ENCODE measurements around the gene PADI3. TPM values are rescaled to one million over a fixed set of nuclear protein-coding genes. Genes with fewer than 3 reads are reported as not detected.
"Not testable (repeated sequence)": the region's sequence is repeated elsewhere in the genome, so short reads cannot be mapped to it uniquely, and the experiment has no call there.

The PADI3 gene
- total and polyA plus RNA-seq, 4 experiments from 2014 or later, result not detected

DNA sequence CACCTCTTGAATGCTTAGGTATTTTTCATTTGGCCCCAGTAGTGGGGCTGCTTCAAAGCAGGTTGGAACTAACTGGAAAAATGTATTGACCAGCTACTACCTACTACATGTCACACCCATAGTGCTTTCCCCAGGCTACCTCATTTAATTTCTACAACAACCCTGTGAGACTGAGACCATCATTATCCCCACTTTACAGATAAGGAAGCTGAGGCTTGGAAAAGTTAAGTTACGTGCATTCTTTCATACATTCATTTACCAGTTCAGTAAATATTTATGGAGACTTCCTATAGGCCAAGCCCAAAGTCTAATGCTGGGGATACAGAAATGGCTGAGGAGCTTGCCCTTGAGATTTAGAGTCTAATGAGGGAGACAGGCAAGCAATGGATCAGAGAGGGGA lies 14.5 kb upstream of the PADI3 start:
- intact Hi-C loops (cut with micrococcal nuclease), result no loop called here
- ChIA-PET POLR2A (ENCODE audit: partially characterized antibody) (no interaction called here), CTCF (ENCODE audit: partially characterized antibody) (interaction anchor here (2.5 to 11.1 kb wide), 2 partner anchors 105 to 110 kb away, joined by 6 to 144 read pairs; no protein-coding TSS in a partner anchor)
- Mint-ChIP-seq H3K27me3 (peaks cover 0 to 3% of the 10 kb centered on the region in 2 donors), H3K4me3 (no peak overlapping the region), H3K4me1 (peaks cover 0 to 9% (median 0%) of the 10 kb centered on the region in 4 donors), H3K36me3 (no peaks in the 10 kb centered on the region), H3K9me3 (no peaks in the 10 kb centered on the region), H3K27ac (no peak overlapping the region)
- no peak overlapping the region for H3K4me3 ChIP-seq (ENCODE audit: low read length in 2 of 2)
- H3K36me3 ChIP-seq (ENCODE audit: insufficient read depth, low read length), result no peaks in the 10 kb centered on the region
- H3K4me1 ChIP-seq (ENCODE audit: insufficient read depth, low read length), result no peaks in the 10 kb centered on the region
- no peaks in the 10 kb centered on the region for H3K27me3 ChIP-seq (ENCODE audit: insufficient read depth, low read length)
- no peak for DNase-seq
- no peaks in the 10 kb centered on the region for H3K9me3 ChIP-seq (ENCODE audit: control insufficient read depth in 1 of 2, low read length in 2 of 2)
- no peak overlapping the region for H3K27ac ChIP-seq (ENCODE audit: low read depth, low read length)

DNA sequence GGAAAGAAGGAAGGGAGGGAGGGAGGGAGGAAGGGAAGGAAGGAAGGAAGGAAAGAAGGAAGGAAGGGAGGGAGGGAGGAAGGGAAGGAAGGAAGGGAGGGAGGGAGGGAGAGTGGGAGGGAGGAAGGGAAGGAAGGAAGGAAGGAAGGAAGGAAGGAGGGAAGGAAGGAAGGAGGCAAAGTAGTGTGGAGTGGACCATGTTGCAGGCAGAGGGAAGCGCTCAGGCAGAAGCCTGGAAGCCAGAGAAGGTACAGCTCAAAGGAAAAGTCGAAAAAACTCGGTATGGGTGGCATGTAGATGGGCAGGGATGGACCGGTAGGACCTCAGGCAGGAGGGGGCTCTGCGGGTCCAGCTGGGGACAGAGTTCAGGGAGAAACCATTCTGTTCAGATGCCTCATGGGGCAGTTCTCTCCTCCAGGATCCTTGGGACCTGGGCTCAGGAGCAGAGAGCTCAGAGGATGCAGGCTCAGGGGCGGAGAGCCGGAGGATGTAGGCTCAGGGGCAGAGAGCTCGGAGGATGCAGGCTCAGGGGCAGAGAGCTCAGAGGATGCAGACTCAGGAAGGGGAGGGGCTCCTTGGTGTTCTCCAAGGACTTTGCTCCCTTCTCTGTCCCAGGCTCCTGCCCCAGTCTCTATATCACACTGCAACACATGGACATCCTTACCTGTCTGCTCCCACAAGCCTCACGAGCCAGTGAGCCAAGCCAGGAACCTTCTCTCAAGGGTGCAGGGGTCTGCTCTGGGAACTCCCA lies 13.6 kb upstream of the PADI3 start:
- Mint-ChIP-seq H3K4me1 (peaks cover 0 to 9% (median 0%) of the 10 kb centered on the region in 4 donors), H3K9me3 (no peaks in the 10 kb centered on the region), H3K36me3 (no peaks in the 10 kb centered on the region), H3K27me3 (peaks cover 0 to 3% of the 10 kb centered on the region in 2 donors), H3K4me3 (no peak overlapping the region), H3K27ac (no peak overlapping the region)
- Histone ChIP-seq H3K27ac (ENCODE audit: low read depth, low read length) (no peak overlapping the region), H3K4me1 (ENCODE audit: insufficient read depth, low read length) (no peaks in the 10 kb centered on the region), H3K9me3 (ENCODE audit: control insufficient read depth in 1 of 2, low read length in 2 of 2) (no peaks in the 10 kb centered on the region), H3K27me3 (ENCODE audit: insufficient read depth, low read length) (no peaks in the 10 kb centered on the region), H3K36me3 (ENCODE audit: insufficient read depth, low read length) (no peaks in the 10 kb centered on the region), H3K4me3 (ENCODE audit: low read length in 2 of 2) (no peak overlapping the region)
- intact Hi-C loops (cut with micrococcal nuclease), result no loop called here
- DNase-seq, result no peak
- CTCF ChIA-PET (ENCODE audit: partially characterized antibody), result interaction anchor here (2.5 to 11.1 kb wide), 3 partner anchors 100 to 111 kb away, joined by 6 to 144 read pairs (median 16); no protein-coding TSS in a partner anchor
- POLR2A ChIA-PET (ENCODE audit: partially characterized antibody), result no interaction called here

DNA sequence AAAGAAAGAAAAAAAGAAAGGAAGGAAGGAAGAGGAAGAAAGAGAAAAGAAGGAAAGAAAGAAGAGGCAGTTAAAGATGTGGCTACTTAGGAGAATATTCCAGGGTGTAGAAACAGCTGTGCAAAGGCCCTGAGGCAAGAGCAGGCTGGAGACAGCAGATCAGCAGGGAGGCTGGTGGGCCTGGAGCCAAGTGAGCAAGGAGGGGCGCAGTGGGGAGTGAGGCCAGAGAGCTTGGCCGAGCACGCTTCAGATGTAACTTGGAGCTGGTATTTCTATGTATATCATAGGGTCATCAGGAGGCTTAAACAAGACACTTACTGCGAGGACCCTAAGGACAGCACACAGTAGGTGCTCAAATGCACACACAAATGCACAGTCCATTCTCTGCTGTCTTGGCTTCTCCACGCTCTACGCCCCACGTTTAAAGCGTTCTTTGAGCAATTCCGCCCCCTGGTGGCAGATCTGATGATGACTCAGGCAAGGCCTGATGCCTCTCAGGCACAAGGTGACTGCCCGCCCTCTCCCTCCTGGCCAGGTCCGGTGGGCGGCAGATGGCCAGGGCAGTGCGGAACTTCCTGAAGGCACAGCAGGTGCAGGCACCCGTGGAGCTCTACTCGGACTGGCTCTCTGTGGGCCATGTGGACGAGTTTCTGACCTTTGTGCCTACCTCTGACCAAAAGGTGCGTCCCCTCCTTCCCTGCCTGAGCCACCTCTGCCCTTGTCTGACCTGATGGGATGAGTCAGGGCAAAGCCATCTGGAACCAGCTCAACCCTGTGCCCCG lies 11.9 kb upstream of the PADI3 start:
- Mint-ChIP-seq H3K36me3 (no peaks in the 10 kb centered on the region), H3K27me3 (peaks cover 2 to 3% of the 10 kb centered on the region in 2 donors), H3K4me1 (peaks cover 0 to 9% (median 0%) of the 10 kb centered on the region in 4 donors), H3K9me3 (no peaks in the 10 kb centered on the region), H3K27ac (peak overlapping the region in 1 of 7 donors; percentile 73), H3K4me3 (no peak overlapping the region)
- ChIA-PET POLR2A (ENCODE audit: partially characterized antibody) (interaction anchor here (1.8 kb wide), 1 partner anchor 111 kb away, joined by 6 read pairs; no protein-coding TSS in a partner anchor), CTCF (ENCODE audit: partially characterized antibody) (interaction anchor here (0.6 to 11.1 kb wide), 14 partner anchors 9 to 286 kb away, joined by 3 to 144 read pairs (median 5); no protein-coding TSS in a partner anchor)
- Histone ChIP-seq H3K36me3 (ENCODE audit: insufficient read depth, low read length) (no peaks in the 10 kb centered on the region), H3K9me3 (ENCODE audit: control insufficient read depth in 1 of 2, low read length in 2 of 2) (no peaks in the 10 kb centered on the region), H3K4me3 (ENCODE audit: low read length in 2 of 2) (no peak overlapping the region), H3K27ac (ENCODE audit: low read depth, low read length) (no peak overlapping the region), H3K27me3 (ENCODE audit: insufficient read depth, low read length) (no peaks in the 10 kb centered on the region), H3K4me1 (ENCODE audit: insufficient read depth, low read length) (no peaks in the 10 kb centered on the region)
- peak; percentile 69 to 79 (median 74) for DNase-seq
- intact Hi-C loops (cut with micrococcal nuclease), result loop anchor here (1.0 to 2.0 kb wide), 2 partner anchors 112 to 286 kb away; no protein-coding TSS in a partner anchor

DNA sequence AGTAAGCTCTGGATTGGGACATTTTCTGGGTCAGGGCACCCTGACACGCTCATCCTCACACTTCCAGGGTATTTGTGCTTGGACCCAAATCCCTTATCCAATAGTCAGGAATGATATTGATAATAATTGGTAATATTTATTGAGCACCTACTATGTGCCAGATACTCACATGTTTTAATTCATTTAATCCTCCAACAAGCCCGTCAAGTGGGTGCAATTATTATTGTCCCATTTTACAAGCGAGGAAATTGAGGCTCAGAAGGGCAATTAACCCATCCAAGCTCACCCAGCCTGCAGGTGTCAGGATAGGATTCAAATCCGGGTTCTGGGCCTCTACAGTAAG lies 11.4 kb upstream of the PADI3 start:
- H3K4me3 Mint-ChIP-seq, result no peak overlapping the region
- no peaks in the 10 kb centered on the region for H3K9me3 Mint-ChIP-seq
- peaks cover 0 to 9% (median 0%) of the 10 kb centered on the region in 4 donors for H3K4me1 Mint-ChIP-seq
- ChIA-PET CTCF (ENCODE audit: partially characterized antibody) (interaction anchor here (0.8 to 11.1 kb wide), 11 partner anchors 9 to 113 kb away, joined by 3 to 144 read pairs (median 6); no protein-coding TSS in a partner anchor), POLR2A (ENCODE audit: partially characterized antibody) (interaction anchor here (1.8 kb wide), 1 partner anchor 112 kb away, joined by 6 read pairs; no protein-coding TSS in a partner anchor)
- Histone ChIP-seq H3K27ac (ENCODE audit: low read depth, low read length) (no peak overlapping the region), H3K9me3 (ENCODE audit: control insufficient read depth in 1 of 2, low read length in 2 of 2) (no peaks in the 10 kb centered on the region), H3K36me3 (ENCODE audit: insufficient read depth, low read length) (no peaks in the 10 kb centered on the region), H3K4me1 (ENCODE audit: insufficient read depth, low read length) (no peaks in the 10 kb centered on the region), H3K4me3 (ENCODE audit: low read length in 2 of 2) (no peak overlapping the region), H3K27me3 (ENCODE audit: insufficient read depth, low read length) (no peaks in the 10 kb centered on the region)
- no peak for DNase-seq
- H3K36me3 Mint-ChIP-seq, result no peaks in the 10 kb centered on the region
- H3K27me3 Mint-ChIP-seq, result peaks cover 2 to 3% of the 10 kb centered on the region in 2 donors
- H3K27ac Mint-ChIP-seq, result no peak overlapping the region
- intact Hi-C loops (cut with micrococcal nuclease), result loop anchor here (1.0 to 2.0 kb wide), 2 partner anchors 112 to 287 kb away; no protein-coding TSS in a partner anchor

DNA sequence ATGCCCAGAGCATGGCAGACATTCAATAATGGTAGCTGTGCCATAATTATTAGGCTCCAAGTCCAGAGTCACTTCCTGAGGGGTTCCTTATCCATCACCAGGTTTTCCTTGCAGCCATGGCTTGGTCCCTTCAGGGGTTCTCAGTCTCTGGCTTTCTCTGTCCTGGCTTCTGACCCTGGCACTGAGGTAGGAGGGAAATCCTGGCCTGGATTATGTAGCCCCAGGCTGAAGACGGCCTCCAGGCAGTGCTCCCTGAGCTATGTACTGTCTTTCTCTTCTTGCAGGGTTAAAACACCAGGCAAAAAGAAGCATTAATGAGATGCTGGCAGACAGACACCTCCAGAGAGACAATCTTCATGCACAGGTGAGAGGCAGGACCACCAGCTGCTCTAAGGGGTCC lies 9.5 kb upstream of the PADI3 start:
- Histone ChIP-seq H3K27me3 (ENCODE audit: insufficient read depth, low read length) (no peaks in the 10 kb centered on the region), H3K27ac (ENCODE audit: low read depth, low read length) (no peak overlapping the region), H3K9me3 (ENCODE audit: control insufficient read depth in 1 of 2, low read length in 2 of 2) (no peaks in the 10 kb centered on the region), H3K4me1 (ENCODE audit: insufficient read depth, low read length) (no peaks in the 10 kb centered on the region), H3K4me3 (ENCODE audit: low read length in 2 of 2) (no peak overlapping the region), H3K36me3 (ENCODE audit: insufficient read depth, low read length) (no peaks in the 10 kb centered on the region)
- Mint-ChIP-seq H3K27ac (no peak overlapping the region), H3K27me3 (peaks cover 2 to 3% of the 10 kb centered on the region in 2 donors), H3K36me3 (no peaks in the 10 kb centered on the region), H3K9me3 (no peaks in the 10 kb centered on the region), H3K4me3 (no peak overlapping the region), H3K4me1 (peaks cover 0 to 9% (median 0%) of the 10 kb centered on the region in 4 donors)
- DNase-seq, result no peak
- ChIA-PET POLR2A (ENCODE audit: partially characterized antibody) (no interaction called here), CTCF (ENCODE audit: partially characterized antibody) (interaction anchor here (11.1 kb wide), 1 partner anchor 115 kb away, joined by 144 read pairs; no protein-coding TSS in a partner anchor)
- intact Hi-C loops (cut with micrococcal nuclease), result no loop called here

DNA sequence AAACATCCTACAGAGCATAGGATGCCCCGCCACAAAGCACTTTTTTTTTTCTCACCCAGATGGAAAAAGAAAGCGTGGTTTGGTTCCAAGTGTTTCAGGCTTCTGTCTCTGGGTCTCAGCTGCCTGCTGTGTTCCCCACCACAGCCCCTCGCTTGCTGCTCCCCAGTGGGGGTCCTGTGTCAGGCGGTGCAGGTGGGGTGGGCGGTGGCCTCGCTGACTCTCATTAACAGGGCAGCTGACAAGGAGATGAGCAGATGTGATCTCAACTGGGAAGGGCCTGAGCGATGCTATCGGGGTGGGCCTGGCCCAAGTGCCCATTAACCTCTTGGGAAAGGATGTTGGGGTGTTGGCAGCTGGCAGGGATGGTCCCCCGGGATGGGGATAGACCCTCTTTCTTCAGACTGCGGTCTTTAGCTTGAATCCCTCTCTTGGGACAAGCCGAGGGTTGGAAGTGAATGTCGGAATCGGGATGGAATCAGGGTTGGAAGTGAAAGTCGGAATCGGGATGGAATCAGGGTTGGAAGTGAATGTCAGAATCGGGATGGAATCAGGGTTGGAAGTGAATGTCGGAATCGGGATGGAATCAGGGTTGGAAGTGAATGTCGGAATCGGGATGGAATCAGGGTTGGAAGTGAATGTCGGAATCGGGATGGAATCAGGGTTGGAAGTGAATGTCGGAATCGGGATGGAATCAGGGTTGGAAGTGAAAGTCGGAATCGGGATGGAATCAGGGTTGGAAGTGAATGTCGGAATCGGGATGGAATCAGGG lies 7.7 kb upstream of the PADI3 start:
- DNase-seq; H3K27ac Mint-ChIP-seq; H3K9me3 Mint-ChIP-seq; H3K36me3 Mint-ChIP-seq; H3K27me3 ChIP-seq (ENCODE audit: insufficient read depth, low read length); H3K4me1 Mint-ChIP-seq; POLR2A ChIA-PET (ENCODE audit: partially characterized antibody); H3K27ac ChIP-seq (ENCODE audit: low read depth, low read length); H3K9me3 ChIP-seq (ENCODE audit: control insufficient read depth in 1 of 2, low read length in 2 of 2); intact Hi-C loops (cut with micrococcal nuclease); H3K4me3 Mint-ChIP-seq; H3K4me3 ChIP-seq (ENCODE audit: low read length in 2 of 2); H3K27me3 Mint-ChIP-seq; H3K4me1 ChIP-seq (ENCODE audit: insufficient read depth, low read length); H3K36me3 ChIP-seq (ENCODE audit: insufficient read depth, low read length): not testable (repeated sequence)
- CTCF ChIA-PET (ENCODE audit: partially characterized antibody), result interaction anchor here (11.1 kb wide), 1 partner anchor 117 kb away, joined by 144 read pairs; no protein-coding TSS in a partner anchor
